Fibroblast of villous mesenchyme (primary cell): ENCODE data around the gene CLTRN. TPM values are rescaled to one million over a fixed set of nuclear protein-coding genes. Genes with fewer than 3 reads are reported as not detected.

Experiments
- DNase-seq: peaks from one replicate; pipeline ENCODE4 v3.0.0-alpha.2; 2010; ENCODE audit warnings: low read depth
- H3K4me3 ChIP-seq: 2 replicates; pipeline ENCODE4 v1.5.1; 2011; ENCODE audit warnings: low read depth, mild to moderate bottlenecking, low read length
- total RNA-seq: library from RNA; depleted of rRNA; stranded (reverse); fragments of >200 nt; gene quantifications from 2 replicates; pipeline ENCODE4 v1.2.3, GENCODE V29; 2012
- TF ChIP-seq, protein P1 (sequence below): IDR thresholded peaks from 2 replicates; pipeline ENCODE4 v1.5.1; 2012; ENCODE audit warnings: low read depth, mild to moderate bottlenecking, low read length; ENCODE audit not compliant: insufficient read depth

Gene CLTRN
- total RNA-seq, 1 donor: under 0.01 TPM

DNA sequence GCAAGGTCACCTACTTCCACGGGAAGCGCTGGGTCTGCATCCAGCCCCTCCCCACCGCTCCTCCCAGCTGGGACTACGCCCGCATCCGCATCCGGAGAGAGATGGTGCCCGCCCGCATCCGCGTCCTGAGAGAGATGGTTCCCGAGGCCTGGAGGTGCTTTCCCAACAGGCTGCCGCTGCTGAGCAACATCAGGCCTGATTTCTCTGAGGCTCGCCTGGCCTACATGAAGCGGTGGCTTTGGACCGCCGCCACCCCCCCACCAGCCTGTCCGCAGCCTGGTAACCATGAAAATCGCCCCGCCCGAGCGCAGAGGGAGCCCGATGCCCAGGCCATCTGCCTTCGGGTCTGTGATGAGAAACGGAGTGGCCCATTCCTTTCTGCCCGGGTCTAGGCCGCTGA lies 18.1 kb downstream of the CLTRN start:
- TF ChIP-seq, protein P1, sequence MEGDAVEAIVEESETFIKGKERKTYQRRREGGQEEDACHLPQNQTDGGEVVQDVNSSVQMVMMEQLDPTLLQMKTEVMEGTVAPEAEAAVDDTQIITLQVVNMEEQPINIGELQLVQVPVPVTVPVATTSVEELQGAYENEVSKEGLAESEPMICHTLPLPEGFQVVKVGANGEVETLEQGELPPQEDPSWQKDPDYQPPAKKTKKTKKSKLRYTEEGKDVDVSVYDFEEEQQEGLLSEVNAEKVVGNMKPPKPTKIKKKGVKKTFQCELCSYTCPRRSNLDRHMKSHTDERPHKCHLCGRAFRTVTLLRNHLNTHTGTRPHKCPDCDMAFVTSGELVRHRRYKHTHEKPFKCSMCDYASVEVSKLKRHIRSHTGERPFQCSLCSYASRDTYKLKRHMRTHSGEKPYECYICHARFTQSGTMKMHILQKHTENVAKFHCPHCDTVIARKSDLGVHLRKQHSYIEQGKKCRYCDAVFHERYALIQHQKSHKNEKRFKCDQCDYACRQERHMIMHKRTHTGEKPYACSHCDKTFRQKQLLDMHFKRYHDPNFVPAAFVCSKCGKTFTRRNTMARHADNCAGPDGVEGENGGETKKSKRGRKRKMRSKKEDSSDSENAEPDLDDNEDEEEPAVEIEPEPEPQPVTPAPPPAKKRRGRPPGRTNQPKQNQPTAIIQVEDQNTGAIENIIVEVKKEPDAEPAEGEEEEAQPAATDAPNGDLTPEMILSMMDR: no peak
- H3K4me3 ChIP-seq: no peak overlapping the region
- no peak for DNase-seq

DNA sequence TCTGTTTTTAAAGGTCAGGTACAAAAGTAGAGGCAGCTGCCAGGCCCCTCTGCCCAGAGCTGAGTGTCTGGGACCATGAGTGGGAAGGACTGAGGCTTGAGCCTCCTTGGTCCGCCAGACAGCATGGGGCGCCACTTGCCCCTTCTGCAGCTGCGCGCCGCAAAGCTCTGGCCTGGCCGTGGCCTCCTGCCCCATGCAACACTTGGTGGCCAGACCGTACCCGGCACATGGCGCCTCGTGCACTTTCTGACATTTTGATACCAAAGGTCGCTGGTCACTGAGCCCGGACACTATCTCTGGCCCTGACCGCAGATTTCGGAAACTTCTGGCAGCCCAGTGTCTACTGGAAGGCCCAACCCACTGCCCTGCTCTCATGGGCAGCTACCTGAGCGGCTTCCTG lies 18.6 kb downstream of the CLTRN start:
- no peak overlapping the region for H3K4me3 ChIP-seq
- TF ChIP-seq, protein P1: no peak
- DNase-seq: no peak

DNA sequence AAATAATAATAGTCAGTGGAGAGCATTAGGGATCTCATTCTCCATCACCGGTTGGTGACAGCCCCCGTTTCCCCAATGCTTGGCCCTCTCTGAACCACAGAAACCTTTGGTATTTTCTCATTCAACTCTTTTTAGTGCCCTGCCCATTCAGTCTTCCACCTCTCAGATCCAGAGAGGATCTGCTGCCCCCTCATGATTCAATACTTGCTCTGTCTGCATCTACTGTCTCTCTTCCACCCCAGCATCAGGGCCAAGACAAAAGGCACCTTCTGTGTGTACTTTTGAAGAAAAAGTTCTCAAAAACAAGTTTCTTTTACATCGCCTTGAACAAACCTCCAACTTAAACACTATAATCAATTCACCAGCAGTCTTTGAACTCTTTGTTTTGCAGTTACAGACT lies 19.3 kb downstream of the CLTRN start:
- TF ChIP-seq, protein P1: no peak
- H3K4me3 ChIP-seq: no peak overlapping the region
- DNase-seq: no peak

DNA sequence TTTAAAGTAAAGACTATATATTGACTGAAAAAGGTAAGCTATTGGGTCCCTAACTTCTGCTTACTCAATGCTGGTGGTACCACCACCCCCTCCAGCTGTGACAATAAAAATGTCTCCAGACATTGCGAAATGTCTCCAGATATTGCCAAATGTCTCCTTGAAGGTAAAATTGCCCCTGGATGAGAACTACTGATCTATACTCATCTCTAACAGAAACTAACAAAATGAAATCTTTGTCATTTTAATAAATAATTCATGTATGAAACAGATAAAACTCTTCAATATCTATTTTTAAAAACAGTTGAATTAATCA lies 20.1 kb downstream of the CLTRN start:
- H3K4me3 ChIP-seq: no peak overlapping the region
- DNase-seq: no peak
- TF ChIP-seq, protein P1: no peak

DNA sequence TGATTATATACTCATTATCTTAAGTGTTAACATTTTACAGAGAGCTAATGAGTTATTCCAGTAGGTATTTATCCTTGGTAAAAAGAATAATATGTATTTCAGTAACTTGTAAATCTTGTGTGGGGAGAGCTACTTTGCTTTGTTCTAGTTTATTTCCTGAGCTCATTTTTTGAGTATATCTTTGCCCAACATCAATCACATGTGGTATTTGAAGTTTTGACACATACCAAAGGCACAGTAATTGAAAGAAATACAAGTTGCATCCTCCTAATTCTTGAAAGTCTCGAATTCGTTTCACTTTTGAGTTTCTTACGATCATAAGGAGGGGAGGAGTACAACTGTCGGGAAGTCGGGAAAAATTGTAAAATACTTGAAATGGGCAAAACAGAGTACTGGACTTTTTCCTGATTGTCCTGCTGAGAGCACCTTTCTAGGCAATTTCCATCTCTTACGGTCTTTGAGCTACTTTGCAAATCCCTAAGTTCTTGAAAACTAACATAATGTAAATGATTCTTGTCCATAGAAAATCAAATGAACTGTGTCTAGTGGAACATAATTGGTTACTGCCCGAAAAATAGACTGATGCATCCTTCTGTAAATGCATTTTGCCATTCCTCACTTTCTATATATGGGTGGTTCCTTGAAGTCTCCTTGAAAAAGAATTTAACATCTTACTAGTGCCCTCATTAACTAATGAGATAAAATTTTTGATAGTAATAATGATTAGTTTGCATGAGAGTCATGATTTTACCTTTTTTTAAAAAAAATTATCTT lies 20.6 kb downstream of the CLTRN start:
- DNase-seq: no peak
- H3K4me3 ChIP-seq: no peak overlapping the region
- TF ChIP-seq, protein P1: no peak

DNA sequence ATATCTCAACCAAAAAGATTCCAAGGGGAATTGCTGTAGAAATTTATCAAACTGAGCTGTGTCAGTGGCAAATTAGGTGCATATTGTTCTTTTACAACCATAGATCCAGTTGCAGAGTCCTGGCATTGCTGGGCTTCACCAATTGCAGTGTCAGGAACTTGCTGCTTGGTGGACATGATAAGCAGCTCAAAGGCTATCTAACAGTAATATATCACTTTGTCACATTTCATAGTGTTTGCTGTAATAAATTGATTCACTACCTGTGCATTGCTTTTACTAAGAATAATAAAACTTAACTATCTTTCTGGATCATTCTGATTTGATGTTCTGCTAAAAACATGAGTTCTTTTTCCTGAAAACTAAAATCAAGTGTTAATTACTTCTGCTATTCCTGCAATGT lies 33.0 kb downstream of the CLTRN start:
- H3K4me3 ChIP-seq: no peak overlapping the region
- TF ChIP-seq, protein P1: no peak
- no peak for DNase-seq

DNA sequence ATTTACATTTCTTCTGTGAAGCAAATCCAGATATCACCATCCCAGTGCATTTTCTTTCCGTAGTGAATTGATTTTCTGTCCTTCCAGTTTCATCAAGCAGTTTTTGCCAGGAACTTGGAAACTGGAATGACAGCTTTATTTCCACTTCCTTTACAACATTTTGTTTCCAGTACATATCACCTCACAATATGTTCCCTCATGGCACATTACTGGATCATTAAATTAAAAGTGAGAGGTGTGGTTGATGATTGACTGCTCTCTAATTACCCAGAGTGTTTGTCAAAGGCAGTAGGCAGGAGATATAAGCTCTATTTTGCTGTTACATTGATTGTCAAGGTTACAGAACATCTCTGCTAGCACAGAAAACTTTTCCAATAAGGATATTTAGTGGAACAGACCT lies 41.6 kb downstream of the CLTRN start:
- DNase-seq: no peak
- H3K4me3 ChIP-seq: no peak overlapping the region
- TF ChIP-seq, protein P1: no peak
